Measurements from ENCODE around the gene E4F1.

E4F1 gene

GRCh38 chr16:2205967-2206313 lies 17.5 kb upstream of the E4F1 start:
- FAIRE-seq (no peak), DNase-seq (ENCODE audit: insufficient read length, low spot score) (no peak)

DNA sequence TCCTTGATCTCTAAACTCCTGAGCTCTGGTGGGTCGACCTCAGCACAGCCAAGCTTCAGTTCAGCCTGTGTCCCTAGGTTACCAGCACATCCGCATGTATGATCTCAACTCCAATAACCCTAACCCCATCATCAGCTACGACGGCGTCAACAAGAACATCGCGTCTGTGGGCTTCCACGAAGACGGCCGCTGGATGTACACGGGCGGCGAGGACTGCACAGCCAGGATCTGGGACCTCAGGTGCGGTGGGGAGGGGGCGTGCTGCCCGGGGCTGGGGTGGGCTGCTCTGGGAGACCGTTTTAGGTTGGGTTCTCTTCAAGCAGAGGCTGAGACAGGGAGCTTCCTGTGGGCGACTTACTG lies 17.0 kb upstream of the E4F1 start:
- no peak for DNase-seq (ENCODE audit: insufficient read length, low spot score)
- no peak for FAIRE-seq

- FAIRE-seq: no peak
- DNase-seq (ENCODE audit: insufficient read length, low spot score): no peak
Observed at GRCh38 chr16:2206780-2207433, 16.5 kb upstream of the E4F1 start.

GRCh38 chr16:2207872-2208271 lies 15.5 kb upstream of the E4F1 start:
- FAIRE-seq (no peak), DNase-seq (ENCODE audit: insufficient read length, low spot score) (no peak)

GRCh38 chr16:2208308-2208707 lies 15.1 kb upstream of the E4F1 start:
- no peak for FAIRE-seq
- no peak for DNase-seq (ENCODE audit: insufficient read length, low spot score)

DNA sequence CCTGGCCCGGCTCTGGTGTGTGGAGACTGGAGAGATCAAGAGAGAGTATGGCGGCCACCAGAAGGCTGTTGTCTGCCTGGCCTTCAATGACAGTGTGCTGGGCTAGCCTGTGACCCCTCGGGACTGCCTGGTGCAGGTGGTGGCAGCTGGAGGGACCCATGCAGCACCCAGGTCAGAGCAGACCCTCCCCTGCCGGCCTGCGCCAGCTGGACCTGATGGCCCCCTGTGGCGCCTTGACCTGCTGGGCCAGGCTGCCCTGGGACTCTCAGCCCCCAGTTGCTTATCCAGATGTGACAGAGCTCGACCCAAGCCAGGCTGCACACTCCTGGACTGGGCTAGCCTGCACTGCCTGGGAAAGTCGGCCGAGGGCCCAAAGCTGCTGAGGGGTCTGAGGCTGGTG lies 14.6 kb upstream of the E4F1 start:
- no peak for DNase-seq (ENCODE audit: insufficient read length, low spot score)
- FAIRE-seq: no peak

GRCh38 chr16:2209258-2210008 lies 14.0 kb upstream of the E4F1 start:
- DNase-seq (ENCODE audit: insufficient read length, low spot score): no peak
- no peak for FAIRE-seq

- no peak for FAIRE-seq
- DNase-seq (ENCODE audit: insufficient read length, low spot score): no peak
Observed at GRCh38 chr16:2210009-2210332, 13.4 kb upstream of the E4F1 start.

DNA sequence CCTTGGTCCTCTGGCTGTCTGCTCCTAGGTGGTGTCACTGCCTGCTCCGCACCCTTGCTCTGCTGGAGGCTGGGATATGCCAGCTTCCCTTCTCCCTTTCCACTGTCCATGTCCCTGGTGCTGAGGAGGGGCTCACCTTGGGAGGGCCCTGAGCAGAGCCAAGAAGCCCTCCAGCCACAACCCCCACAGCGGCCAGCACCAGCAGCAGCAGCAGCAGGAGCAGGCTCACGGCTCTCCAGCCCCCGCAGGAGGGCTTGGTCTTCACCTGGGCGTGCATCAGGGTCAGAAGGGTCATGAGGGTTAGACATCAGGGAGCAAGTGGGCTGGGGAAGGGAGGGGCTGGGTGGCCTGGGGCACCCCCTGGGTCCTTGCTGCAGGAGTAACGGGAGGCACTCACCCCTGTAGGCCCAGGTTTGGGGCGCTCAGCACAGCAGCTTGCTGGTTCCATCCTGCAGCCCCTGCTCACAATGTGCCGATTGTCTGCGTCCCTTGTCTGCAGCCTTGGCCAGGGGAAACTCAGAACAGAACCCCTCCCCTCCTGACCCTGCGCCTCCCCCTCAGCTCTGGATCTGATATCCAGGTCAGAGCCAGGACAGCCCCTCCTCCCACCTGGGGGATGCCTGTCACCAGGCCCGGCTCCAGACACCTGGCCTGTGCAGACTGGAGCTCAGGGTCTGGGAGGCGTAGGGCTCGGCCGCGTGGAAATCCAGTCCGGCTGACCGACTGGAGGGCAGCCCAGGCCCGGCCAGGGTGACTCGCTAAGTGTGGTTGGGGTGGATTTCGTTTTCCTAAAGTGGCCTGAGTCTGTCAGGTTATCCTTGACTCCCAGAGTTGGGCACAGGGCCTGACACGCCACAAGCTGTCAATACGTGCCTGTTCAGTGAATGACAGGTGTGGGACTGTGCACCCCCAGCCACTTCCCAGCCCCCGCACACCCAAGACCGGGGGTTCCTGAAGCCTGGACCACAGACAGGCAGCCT lies 12.7 kb upstream of the E4F1 start, which contains the start of gene BRICD5:
BRICD5 (minus strand) TSS at position 478 of the 980 bp plus-strand sequence; CDS start at position 448, 30 bp downstream.
- FAIRE-seq (no peak), DNase-seq (ENCODE audit: insufficient read length, low spot score) (no peak)

DNA sequence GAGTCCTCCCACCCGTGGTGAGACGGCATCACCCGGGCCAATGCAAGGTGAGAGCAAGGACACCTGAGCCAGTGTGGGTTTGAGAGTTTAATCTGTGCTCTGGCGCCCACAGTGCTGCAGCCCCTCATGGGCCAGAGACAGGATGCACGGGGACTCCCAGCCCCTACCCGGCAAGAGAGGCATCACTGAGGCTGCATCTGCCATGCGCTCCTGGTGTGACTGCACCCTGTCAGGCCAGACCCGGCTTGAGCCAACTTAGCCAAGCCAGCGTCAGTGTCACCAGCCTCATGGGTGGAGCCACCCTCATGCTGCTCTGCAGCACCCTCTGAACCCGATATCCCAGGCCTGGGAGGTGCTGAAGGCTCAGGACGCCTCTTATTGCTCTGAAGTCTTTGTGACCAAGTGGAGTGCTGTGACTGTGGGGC lies 11.5 kb upstream of the E4F1 start:
- FAIRE-seq (no peak), DNase-seq (ENCODE audit: insufficient read length, low spot score) (no peak)

GRCh38 chr16:2212362-2213324 lies 10.7 kb upstream of the E4F1 start:
- FAIRE-seq (no peak), DNase-seq (ENCODE audit: insufficient read length, low spot score) (no peak)

GRCh38 chr16:2213817-2214718 lies 9.3 kb upstream of the E4F1 start:
- DNase-seq (ENCODE audit: insufficient read length, low spot score) (no peak), FAIRE-seq (no peak)

- DNase-seq (ENCODE audit: insufficient read length, low spot score): no peak
- FAIRE-seq: no peak
Observed at GRCh38 chr16:2214719-2214968, 8.7 kb upstream of the E4F1 start, which contains the start of gene PGP. Gene PGP, minus strand, starts transcription at chr16:2214840. Its CDS starts 63 bp downstream, at chr16:2214777.

GRCh38 chr16:2216330-2216729 lies 7.1 kb upstream of the E4F1 start:
- DNase-seq (ENCODE audit: insufficient read length, low spot score): no peak
- FAIRE-seq: no peak

GRCh38 chr16:2223942-2224486 lies 623 bp downstream of the E4F1 start:
- peak; percentile 52 for DNase-seq (ENCODE audit: insufficient read length, low spot score)
- peak; percentile 18 for FAIRE-seq

DNA sequence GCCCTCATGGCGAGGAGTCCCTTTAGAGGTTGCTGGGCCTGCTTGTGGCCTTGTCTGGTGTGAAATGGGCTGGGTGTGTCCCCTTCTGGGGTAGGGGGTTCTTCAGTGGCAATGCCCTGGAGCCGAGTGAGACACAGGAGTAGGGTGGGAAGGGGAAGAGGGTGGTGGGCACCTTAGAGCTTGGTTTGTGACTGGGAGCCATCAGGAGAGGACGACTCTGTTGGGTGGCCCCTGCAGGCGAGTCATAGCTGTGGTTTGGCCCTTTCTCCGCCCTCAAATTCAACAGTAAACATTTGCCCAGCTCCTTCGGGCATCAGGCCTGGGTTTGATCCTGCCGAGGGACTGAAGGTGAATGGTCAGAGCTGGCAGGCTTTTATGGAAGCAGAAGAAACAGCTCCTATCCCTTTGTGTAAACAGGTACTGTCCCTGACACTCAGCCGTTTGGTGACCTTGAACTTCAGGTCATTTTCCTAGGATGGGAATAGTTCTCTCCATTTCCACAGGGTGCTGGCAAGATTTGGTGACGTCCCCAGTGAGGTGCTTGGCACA lies 2.9 kb downstream of the E4F1 start:
- FAIRE-seq: no peak
- DNase-seq (ENCODE audit: insufficient read length, low spot score): no peak

DNA sequence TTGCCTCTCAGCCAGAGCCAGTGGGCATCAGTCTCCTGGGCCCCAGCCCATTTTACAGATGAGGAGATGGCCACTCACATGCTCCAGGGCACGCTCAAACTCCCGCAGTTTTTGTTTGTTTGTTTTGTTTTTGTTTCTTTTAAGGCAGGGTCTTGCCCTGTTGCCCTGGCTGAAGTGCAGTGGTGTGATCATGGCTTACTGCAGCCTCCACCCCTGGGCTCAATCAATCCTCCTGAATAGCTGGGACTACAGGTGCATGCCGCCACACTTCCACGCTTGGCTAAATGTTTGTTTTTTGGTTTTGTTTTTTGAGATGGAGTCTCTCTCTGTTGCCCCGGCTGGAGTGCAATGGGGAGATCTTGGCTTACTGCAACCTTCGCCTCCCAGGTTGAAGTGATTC lies 3.5 kb downstream of the E4F1 start:
- DNase-seq (ENCODE audit: insufficient read length, low spot score) (no peak), FAIRE-seq (no peak)

DNA sequence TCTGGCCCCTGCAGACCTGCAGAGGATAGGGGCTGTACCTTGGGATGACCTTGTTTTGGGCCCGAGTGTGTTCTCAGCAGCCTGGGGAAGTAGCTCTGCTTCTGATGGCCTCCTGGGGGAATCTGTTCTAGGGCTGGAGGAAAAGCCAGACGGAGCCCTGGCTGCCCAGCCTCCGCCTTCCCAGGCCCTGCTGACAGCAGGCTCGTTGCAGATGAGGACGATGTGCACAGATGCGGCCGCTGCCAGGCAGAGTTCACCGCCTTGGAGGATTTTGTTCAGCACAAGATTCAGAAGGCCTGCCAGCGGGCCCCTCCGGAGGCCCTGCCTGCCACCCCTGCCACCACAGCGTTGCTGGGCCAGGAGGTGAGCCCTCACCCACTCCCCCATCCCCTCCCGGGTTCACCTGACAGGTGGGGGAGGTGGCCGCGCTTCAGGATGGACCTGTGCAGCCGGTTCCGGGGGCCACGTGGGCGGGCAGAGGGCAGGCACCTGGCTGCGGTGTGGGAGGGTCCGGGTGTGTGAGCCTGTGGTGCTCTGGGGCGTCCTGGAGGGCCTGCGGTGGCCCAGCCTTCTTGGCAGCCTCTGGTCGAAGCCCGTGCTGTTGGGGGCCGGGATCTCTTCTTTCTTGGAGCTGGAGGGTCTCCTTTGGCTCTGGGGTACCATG lies 4.9 kb downstream of the E4F1 start:
- no peak for DNase-seq (ENCODE audit: insufficient read length, low spot score)
- FAIRE-seq: no peak

Measured in GM19239 (cell line).